H54 (cell line): ENCODE results near the gene MOGAT3.

Source experiments
- DNase-seq: peaks from one replicate; pipeline ENCODE4 v3.0.0; 2011; ENCODE audit warnings: low spot score, mixed read lengths; ENCODE audit not compliant: insufficient read length
- FAIRE-seq: peaks from 3 replicates; lab custom pipeline; 2011; peaks lifted over from hg19 to GRCh38; lab: Jason Lieb, UNC
- POLR2A ChIP-seq: IDR thresholded peaks from 2 replicates; pipeline ENCODE4 v1.6.1; 2011; ENCODE audit warnings: low read depth, mild to moderate bottlenecking, low read length

The MOGAT3 gene

DNA sequence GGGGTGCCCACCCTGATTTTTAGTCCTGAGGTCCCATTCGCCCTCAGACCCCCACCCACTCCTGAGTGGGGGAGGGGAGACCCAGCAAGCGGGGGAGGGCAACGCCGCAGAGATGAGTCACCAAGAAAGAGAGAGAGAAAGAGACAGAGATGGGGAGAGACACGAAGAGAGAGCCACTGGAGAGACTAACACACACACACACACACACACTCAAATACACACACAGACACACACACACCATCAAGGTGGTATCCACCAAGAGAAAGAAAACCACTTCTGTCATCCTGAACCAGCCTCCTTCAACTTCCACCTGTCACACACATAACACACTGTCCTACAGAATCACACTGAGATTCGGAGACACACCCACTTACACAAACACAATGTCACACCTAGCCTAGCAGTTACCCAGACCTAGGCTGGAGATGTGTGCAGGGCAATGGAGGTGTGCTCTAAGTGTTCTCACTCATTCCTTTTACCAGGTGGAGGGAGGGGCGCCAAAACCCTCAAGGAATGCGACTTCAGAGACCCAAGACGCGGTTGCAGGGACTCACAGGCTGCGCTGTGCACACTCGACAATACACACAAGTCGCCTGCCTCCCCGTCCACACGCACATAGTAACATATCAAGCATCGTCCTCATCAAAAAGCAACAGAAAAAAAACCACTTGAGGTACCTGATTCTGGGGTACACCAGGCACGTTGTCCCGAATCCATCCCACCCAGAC lies 31.6 kb downstream of the MOGAT3 start:
- DNase-seq (no peak), FAIRE-seq (no peak)
- no peak for TF ChIP-seq POLR2A

DNA sequence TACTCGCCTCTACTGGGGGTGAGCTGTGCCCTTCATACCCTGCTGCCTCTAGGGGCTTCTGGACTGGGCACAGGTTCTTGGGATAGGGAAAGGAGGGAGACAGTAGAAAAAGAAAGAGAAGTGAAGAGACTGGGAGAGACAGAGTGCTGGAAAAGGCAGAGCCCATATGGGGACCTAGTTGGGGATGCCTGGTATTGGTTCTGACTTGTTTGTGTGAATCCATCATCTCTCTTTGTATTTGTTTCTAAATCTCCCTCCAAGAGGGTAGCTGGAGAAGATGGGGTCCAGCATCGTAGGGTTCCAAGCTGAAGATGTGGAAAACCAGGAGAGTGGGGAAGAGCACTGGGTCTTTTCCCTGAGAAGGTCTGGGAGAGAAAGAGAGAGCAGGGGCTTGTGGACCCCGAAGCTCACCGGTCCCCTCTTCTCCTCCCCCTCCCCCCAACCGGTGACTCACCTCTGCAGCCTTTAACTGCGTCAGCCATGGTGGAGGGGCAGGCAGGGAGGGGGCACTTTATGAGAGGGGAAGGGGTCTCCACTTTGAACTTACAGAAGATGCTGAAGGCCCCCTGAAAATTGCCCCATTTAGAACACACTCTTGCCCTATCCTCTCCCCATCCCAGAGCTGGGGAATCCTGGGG lies 32.3 kb downstream of the MOGAT3 start:
- TF ChIP-seq POLR2A, result no peak
- no peak for DNase-seq
- FAIRE-seq, result no peak

DNA sequence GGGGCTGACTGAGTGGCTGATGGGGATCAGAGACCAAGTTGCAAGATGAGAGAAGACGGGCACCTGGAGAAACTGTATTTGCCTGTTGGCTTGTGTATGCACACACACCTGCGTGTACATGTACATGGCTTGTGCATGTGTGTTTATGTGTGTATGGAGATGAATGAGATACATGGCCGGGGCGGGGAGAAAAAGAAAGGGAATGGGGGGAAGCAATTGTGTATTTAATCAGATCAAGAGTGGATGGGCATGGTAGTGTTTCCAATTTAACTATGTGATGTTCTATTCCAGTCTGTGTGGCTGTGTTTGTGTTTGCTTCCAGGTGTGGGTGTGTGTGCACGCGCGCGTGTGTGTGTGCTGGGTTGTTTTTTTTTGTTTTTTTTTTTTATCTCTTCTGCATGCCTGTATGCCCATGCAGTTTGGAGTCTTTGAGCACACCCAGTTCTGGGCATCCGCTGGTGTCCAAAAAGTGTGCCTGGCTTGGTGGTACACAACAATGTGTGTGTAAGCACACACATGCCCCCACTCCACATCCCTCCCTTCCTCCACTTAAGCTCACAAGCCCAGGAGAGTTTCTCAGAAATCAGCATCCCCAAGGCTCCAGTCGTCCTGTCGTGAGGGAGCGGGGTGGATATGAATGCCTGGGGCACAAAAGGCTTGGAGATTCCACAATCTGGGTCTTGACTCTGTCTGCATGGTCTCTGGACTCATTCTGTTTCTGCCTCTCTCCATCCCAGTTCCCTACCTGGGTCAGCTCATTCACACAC lies 33.0 kb downstream of the MOGAT3 start:
- TF ChIP-seq POLR2A, result no peak
- no peak for DNase-seq
- FAIRE-seq, result no peak

DNA sequence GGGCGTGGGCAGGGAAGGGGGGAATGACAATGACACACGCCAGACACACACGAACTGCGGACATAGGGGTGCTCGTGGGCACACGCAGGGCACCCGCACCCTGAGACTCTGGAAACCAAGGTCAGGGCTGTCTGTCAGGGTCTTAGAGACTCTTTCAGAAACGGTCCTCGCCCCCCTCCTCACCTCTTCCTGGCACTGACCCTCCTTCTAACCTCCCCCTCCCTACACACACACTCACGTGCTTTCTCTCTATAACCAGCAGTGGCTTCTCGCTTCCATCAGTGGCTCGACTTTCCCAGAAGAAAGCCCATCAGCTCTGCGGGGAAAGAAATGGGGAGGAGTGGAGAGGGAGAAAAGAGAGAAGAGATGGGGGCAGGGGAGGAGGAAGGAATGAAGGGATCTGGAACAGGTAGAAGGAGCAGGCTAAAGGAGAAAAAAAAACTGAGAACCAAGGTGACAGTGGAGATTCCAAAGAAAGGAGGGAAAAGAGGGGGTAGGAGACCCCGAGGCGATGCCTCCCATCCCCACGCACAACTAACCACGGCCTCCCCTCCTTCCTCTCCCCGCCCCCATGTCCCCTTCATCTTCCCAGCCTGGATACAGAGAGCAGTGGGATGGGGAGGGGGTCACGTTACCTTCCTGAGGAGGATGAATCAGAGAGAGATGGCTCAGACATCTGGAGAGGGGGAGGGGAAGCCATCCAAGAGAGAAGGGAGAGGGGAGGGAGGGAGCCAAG lies 33.8 kb downstream of the MOGAT3 start:
- FAIRE-seq (no peak), DNase-seq (no peak)
- no peak for TF ChIP-seq POLR2A

DNA sequence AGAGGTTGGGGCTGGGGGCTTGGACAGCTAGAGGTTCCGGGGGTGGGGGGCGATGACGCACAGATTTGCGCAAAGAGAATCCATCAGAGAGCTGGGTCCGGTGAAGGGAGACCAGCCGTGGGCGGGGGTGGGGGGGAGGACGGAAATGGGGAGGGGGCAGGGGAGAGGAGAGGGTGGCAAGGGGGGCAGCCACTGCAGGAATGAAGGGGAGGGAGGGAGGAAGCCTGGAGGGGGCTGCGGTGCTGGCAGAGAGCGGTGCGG lies 34.3 kb downstream of the MOGAT3 start:
- no peak for FAIRE-seq

DNA sequence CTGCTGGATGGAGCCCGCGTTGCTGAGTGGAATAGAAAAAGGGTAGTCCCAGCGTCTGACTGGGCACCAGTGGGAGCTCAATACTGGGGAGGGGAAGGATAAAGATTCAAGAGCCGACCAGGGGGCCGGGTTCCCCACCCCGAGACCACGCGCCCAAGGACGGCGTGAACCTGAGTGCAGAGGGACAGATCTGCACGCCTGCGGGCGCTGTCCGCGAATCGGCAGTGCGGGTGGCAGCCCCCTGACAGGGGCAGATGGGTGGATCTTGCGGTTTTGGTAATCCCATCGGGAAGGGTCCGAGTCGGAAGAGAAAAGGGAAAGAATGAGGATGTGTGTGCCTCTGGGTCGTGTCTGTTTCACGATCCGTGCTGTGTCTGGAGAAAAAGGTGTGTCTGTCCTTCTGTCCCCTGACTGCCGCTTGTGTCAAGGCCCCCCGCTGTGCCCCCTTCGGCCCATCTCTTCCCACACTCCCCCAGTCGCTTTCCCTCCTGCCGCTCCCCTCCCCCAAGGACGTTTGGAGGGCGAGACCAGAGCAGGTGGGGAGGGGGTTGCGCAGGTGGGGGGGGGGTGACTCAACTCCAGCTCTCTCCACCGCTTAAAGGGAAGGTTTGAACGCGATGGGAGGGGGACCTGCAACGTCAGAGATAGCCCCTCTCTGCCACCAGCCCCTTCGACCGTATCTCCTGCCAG lies 34.7 kb downstream of the MOGAT3 start:
- no peak for FAIRE-seq
- TF ChIP-seq POLR2A, result no peak
- DNase-seq, result no peak

More for the DNA sequence above, 34.3 kb downstream of the MOGAT3 start:
- no peak for DNase-seq
- no peak for TF ChIP-seq POLR2A

DNA sequence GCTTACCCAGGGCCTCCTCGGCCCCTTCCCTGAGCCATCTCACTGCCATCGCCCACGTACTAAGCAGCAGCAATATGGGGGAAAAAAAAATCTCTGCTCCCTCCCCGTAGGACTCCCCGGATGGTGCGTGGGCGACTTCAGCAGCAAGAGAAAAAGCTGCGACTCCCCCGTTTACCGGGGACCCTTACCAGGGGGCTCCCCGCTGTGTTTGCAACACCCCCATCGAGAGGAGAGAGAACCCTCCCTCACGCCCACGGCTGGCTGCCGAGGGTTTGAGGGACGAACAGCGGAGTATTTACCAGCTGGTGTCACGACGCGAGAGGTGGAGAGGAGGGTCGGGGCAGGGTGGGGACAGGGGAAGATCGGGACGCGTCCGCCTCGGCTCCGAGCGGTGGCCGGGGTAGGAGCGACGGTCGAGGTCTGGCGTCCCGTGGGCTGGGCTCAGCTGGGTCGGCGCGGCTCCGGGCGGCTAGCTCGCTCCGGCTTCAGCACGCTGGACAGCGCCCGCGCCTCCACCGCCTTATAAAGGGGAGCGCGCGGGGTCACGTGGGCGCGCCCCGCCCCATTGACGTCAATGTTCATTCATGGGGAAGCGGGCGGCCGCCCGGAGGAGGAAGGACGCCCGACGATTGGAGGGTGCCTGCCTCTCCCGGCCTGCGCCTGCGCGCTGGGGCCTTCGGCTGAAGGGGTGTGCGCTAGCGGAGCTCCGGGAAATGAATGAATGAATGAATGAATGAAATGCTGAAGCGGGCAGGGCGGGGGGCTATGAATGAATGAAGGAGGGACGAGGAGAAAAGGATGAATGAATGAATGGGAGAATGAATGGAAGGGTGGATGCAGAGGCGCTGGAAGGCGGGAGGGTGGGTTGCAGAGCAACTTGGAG lies 35.5 kb downstream of the MOGAT3 start, which contains the start of gene VGF:
Gene VGF, minus strand, starts transcription at position 495 of the 883 bp plus-strand sequence. CDS start 726 bp downstream, outside the sequence.
- FAIRE-seq, result no peak
- DNase-seq, result peak; percentile 95
- no peak for TF ChIP-seq POLR2A

- no peak for TF ChIP-seq POLR2A
- FAIRE-seq (no peak), DNase-seq (no peak)
Observed at GRCh38 chr7:101164071-101164840, 36.6 kb downstream of the MOGAT3 start.

DNA sequence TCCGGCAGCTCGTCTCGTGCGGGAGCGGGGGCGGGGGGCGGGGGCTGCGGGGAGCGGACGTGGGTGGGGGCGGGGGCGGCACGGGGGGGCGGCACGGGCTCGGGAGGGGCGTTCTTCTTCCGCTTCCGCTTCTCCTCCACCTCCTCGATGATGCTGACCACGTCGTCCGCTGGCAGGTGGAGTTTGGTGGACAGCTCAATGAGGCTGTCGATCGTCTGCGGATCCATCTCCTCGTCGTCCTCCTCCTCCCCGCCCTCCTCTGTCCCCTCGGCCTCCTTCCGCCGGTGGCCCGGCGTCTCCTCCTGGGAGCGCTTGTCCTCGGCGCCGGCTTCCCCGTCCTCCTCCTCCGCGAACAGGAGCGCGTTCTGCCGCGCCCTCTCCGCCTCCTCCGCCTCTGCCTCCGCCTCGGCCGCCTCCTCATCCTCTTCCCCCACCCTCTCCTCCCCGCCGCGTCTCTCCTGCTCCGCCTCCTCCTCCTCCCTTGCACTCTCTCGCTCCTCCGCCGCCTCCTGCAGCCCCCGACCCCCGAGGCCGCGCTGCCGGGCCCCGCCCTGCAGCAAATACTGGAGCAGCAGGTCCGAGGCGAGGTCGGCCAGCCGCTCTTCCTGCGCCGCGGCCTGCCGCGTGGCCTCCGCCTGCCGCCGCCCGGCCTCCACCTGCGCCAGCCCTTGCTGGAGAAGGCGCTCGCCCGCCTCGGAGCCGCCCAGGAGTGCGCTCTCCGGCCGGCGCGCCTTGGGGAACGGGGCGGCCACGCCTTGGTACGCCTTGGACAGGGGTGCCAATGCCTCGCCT lies 37.4 kb downstream of the MOGAT3 start:
- FAIRE-seq (no peak), DNase-seq (no peak)
- 0 out of 2 replicates have a peak, but pooled peaks have one; percentile 27 for TF ChIP-seq POLR2A

GRCh38 chr7:101162551-101163278 lies 38.1 kb downstream of the MOGAT3 start:
- peak; percentile 69 for DNase-seq
- TF ChIP-seq POLR2A, result peak; percentile 22; the same call in 1 of the 2 replicates
- no peak for FAIRE-seq
